Stomach (tissue), 4 donors: Measurements from ENCODE around the gene TUBA1B.

Experiments
- CTCF ChIP-seq, 7 experiments: fragments of 450-650 bp in 4 of 7; fragments of 200-600 bp in 3 of 7; sonication (generic) in 3 of 7; IDR thresholded peaks; one replicate each; pipeline ENCODE4 v1.5.1; 2016 to 2019; ENCODE audit warnings: antibody characterized with exemption in 7 of 7, control low read depth in 2 of 7, mild to moderate bottlenecking in 1 of 7
- EP300 ChIP-seq: sonication (generic); formaldehyde crosslinking; IDR thresholded peaks from one replicate; pipeline ENCODE4 v1.6.1; 2017; ENCODE audit warnings: antibody characterized with exemption
- POLR2A ChIP-seq, 4 donors: fragments of 450-650 bp; IDR thresholded peaks; one replicate each; pipeline ENCODE4 v1.6.1; 2016; ENCODE audit warnings: antibody characterized with exemption in 4 of 4, control low read depth in 2 of 4, mild to moderate bottlenecking in 1 of 4, moderate library complexity in 1 of 4

- TF ChIP-seq CTCF (IDR thresholded peaks at IDR 0.05) (no peak), POLR2A (IDR thresholded peaks at IDR 0.05) (no peak), EP300 (no peak)
Measured at GRCh38 chr12:49109641-49110463, 21.3 kb downstream of the TUBA1B start.
